ENCODE results near the gene KIF9.

KIF9 gene

GRCh38 chr3:47283193-47283537 lies 566 bp upstream of the KIF9 start:
- Histone ChIP-seq H3K18ac (ENCODE audit: low read length) (no peak overlapping the region), H3K9ac (ENCODE audit: low read length) (peak overlapping the region; percentile 88), H3K4me3 (ENCODE audit: low read depth, low read length) (peak overlapping the region; percentile 99), H2AK5ac (ENCODE audit: low read length) (no peak overlapping the region), H4K12ac (ENCODE audit: low read depth, low read length) (peak overlapping the region; percentile 73), H2BK12ac (ENCODE audit: low read length) (no peak overlapping the region), H3K23ac (ENCODE audit: low read length) (no peak overlapping the region), H3K27ac (ENCODE audit: low read depth, low read length) (peak overlapping the region; percentile 81), H4K91ac (ENCODE audit: low read depth, low read length) (peak overlapping the region; percentile 75), H2BK120ac (ENCODE audit: insufficient read depth, low read length, poor library complexity) (no peak overlapping the region), H3K4me1 (ENCODE audit: control insufficient read depth in 1 of 2, insufficient read depth in 2 of 2, low read length in 2 of 2) (peaks cover 9 to 10% of the 10 kb centered on the region in 2 experiments), H3K9me3 (ENCODE audit: insufficient read depth, low read depth, low read length) (no peaks in the 10 kb centered on the region), H2AFZ (ENCODE audit: insufficient read depth, low read length, poor library complexity) (peak overlapping the region; percentile 87), H4K8ac (ENCODE audit: low read depth, low read length) (peak overlapping the region; percentile 88), H3K27me3 (ENCODE audit: insufficient read depth, low read length) (no peaks in the 10 kb centered on the region), H3K79me1 (ENCODE audit: low read length) (peaks cover 7% of the 10 kb centered on the region), H3K4ac (ENCODE audit: low read depth, low read length) (peak overlapping the region; percentile 53), H3K79me2 (ENCODE audit: control insufficient read depth, insufficient read depth, low read length, poor library complexity) (peaks cover 8% of the 10 kb centered on the region), H3K14ac (ENCODE audit: low read length) (peak overlapping the region; percentile 91), H3K36me3 (ENCODE audit: control insufficient read depth in 1 of 2, insufficient read depth in 2 of 2, low read length in 2 of 2) (peaks cover 0 to 3% of the 10 kb centered on the region in 2 experiments), H3K4me2 (ENCODE audit: low read length) (peak overlapping the region; percentile 79), H2BK5ac (ENCODE audit: low read depth, low read length, poor library complexity) (peak overlapping the region; percentile 71)
- WGBS (ENCODE audit: extremely low coverage, insufficient coverage, insufficient read length), result no CpG with 5 or more reads among the region's 10 CpGs
- DNase-seq, result peak in 1 of 2 donors; percentile 29

DNA sequence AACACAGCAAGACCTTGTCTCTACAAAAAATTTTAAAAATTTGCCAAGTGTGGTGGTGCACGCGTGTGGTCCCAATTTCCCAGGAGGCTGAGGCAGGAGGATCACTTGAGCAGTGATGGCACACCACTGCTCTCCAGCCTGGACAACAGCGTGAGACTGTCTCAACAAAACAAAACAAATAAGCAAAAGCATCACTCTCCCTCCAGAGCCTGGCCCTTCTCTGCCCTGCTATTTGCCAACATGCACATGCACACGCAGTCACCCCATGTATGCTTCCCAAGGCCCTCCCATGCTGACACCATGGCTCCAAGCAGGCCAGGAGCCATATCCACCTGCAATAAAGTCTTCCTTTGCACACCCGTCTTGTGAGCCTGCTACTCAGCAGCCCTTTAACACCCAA lies 2.1 kb downstream of the KIF9 start:
- Histone ChIP-seq H2AFZ (ENCODE audit: insufficient read depth, low read length, poor library complexity) (no peak overlapping the region), H2BK120ac (ENCODE audit: insufficient read depth, low read length, poor library complexity) (no peak overlapping the region), H3K36me3 (ENCODE audit: control insufficient read depth in 1 of 2, insufficient read depth in 2 of 2, low read length in 2 of 2) (no peaks in the 10 kb centered on the region), H2BK5ac (ENCODE audit: low read depth, low read length, poor library complexity) (no peak overlapping the region), H3K9me3 (ENCODE audit: insufficient read depth, low read depth, low read length) (no peaks in the 10 kb centered on the region), H3K18ac (ENCODE audit: low read length) (no peak overlapping the region), H4K8ac (ENCODE audit: low read depth, low read length) (no peak overlapping the region), H3K23ac (ENCODE audit: low read length) (no peak overlapping the region), H3K4me3 (ENCODE audit: low read depth, low read length) (no peak overlapping the region), H3K4me1 (ENCODE audit: control insufficient read depth in 1 of 2, insufficient read depth in 2 of 2, low read length in 2 of 2) (peaks cover 9 to 10% of the 10 kb centered on the region in 2 experiments), H3K4me2 (ENCODE audit: low read length) (no peak overlapping the region), H3K79me1 (ENCODE audit: low read length) (peaks cover 7% of the 10 kb centered on the region), H4K91ac (ENCODE audit: low read depth, low read length) (no peak overlapping the region), H3K14ac (ENCODE audit: low read length) (no peak overlapping the region), H3K9ac (ENCODE audit: low read length) (no peak overlapping the region), H4K12ac (ENCODE audit: low read depth, low read length) (no peak overlapping the region), H3K79me2 (ENCODE audit: control insufficient read depth, insufficient read depth, low read length, poor library complexity) (peaks cover 8% of the 10 kb centered on the region), H3K27ac (ENCODE audit: low read depth, low read length) (no peak overlapping the region), H3K27me3 (ENCODE audit: insufficient read depth, low read length) (no peaks in the 10 kb centered on the region), H2AK5ac (ENCODE audit: low read length) (no peak overlapping the region), H3K4ac (ENCODE audit: low read depth, low read length) (no peak overlapping the region), H2BK12ac (ENCODE audit: low read length) (no peak overlapping the region)
- DNase-seq, result no peak
- no CpG with 5 or more reads among the region's 5 CpGs for WGBS (ENCODE audit: extremely low coverage, insufficient coverage, insufficient read length)

- Histone ChIP-seq H3K4me3 (ENCODE audit: low read depth, low read length) (no peak overlapping the region), H3K9me3 (ENCODE audit: insufficient read depth, low read depth, low read length) (no peaks in the 10 kb centered on the region), H2BK120ac (ENCODE audit: insufficient read depth, low read length, poor library complexity) (no peak overlapping the region), H3K79me1 (ENCODE audit: low read length) (no peaks in the 10 kb centered on the region), H3K27ac (ENCODE audit: low read depth, low read length) (no peak overlapping the region), H3K4ac (ENCODE audit: low read depth, low read length) (no peak overlapping the region), H3K27me3 (ENCODE audit: insufficient read depth, low read length) (no peaks in the 10 kb centered on the region), H3K9ac (ENCODE audit: low read length) (no peak overlapping the region), H2BK5ac (ENCODE audit: low read depth, low read length, poor library complexity) (no peak overlapping the region), H3K4me2 (ENCODE audit: low read length) (no peak overlapping the region), H4K91ac (ENCODE audit: low read depth, low read length) (no peak overlapping the region), H3K18ac (ENCODE audit: low read length) (no peak overlapping the region), H4K8ac (ENCODE audit: low read depth, low read length) (no peak overlapping the region), H2AK5ac (ENCODE audit: low read length) (no peak overlapping the region), H2AFZ (ENCODE audit: insufficient read depth, low read length, poor library complexity) (no peak overlapping the region), H3K23ac (ENCODE audit: low read length) (no peak overlapping the region), H3K4me1 (ENCODE audit: control insufficient read depth in 1 of 2, insufficient read depth in 2 of 2, low read length in 2 of 2) (peaks cover 0 to 3% of the 10 kb centered on the region in 2 experiments), H3K79me2 (ENCODE audit: control insufficient read depth, insufficient read depth, low read length, poor library complexity) (no peaks in the 10 kb centered on the region), H2BK12ac (ENCODE audit: low read length) (no peak overlapping the region), H3K36me3 (ENCODE audit: control insufficient read depth in 1 of 2, insufficient read depth in 2 of 2, low read length in 2 of 2) (no peaks in the 10 kb centered on the region), H4K12ac (ENCODE audit: low read depth, low read length) (no peak overlapping the region), H3K14ac (ENCODE audit: low read length) (no peak overlapping the region)
- DNase-seq, result no peak
- no CpG with 5 or more reads among the region's 4 CpGs for WGBS (ENCODE audit: extremely low coverage, insufficient coverage, insufficient read length)
Measured at GRCh38 chr3:47276558-47276957, 6.0 kb downstream of the KIF9 start.

GRCh38 chr3:47274652-47275051 lies 7.9 kb downstream of the KIF9 start:
- Histone ChIP-seq H3K4me1 (ENCODE audit: control insufficient read depth in 1 of 2, insufficient read depth in 2 of 2, low read length in 2 of 2) (no peaks in the 10 kb centered on the region), H3K23ac (ENCODE audit: low read length) (no peak overlapping the region), H3K36me3 (ENCODE audit: control insufficient read depth in 1 of 2, insufficient read depth in 2 of 2, low read length in 2 of 2) (no peaks in the 10 kb centered on the region), H2BK12ac (ENCODE audit: low read length) (no peak overlapping the region), H2AFZ (ENCODE audit: insufficient read depth, low read length, poor library complexity) (no peak overlapping the region), H4K12ac (ENCODE audit: low read depth, low read length) (no peak overlapping the region), H3K4me2 (ENCODE audit: low read length) (no peak overlapping the region), H3K18ac (ENCODE audit: low read length) (no peak overlapping the region), H3K4me3 (ENCODE audit: low read depth, low read length) (no peak overlapping the region), H2BK120ac (ENCODE audit: insufficient read depth, low read length, poor library complexity) (no peak overlapping the region), H3K79me2 (ENCODE audit: control insufficient read depth, insufficient read depth, low read length, poor library complexity) (no peaks in the 10 kb centered on the region), H3K14ac (ENCODE audit: low read length) (no peak overlapping the region), H4K91ac (ENCODE audit: low read depth, low read length) (no peak overlapping the region), H4K8ac (ENCODE audit: low read depth, low read length) (no peak overlapping the region), H2AK5ac (ENCODE audit: low read length) (no peak overlapping the region), H3K79me1 (ENCODE audit: low read length) (no peaks in the 10 kb centered on the region), H3K27ac (ENCODE audit: low read depth, low read length) (no peak overlapping the region), H3K9me3 (ENCODE audit: insufficient read depth, low read depth, low read length) (no peaks in the 10 kb centered on the region), H2BK5ac (ENCODE audit: low read depth, low read length, poor library complexity) (no peak overlapping the region), H3K9ac (ENCODE audit: low read length) (no peak overlapping the region), H3K27me3 (ENCODE audit: insufficient read depth, low read length) (no peaks in the 10 kb centered on the region), H3K4ac (ENCODE audit: low read depth, low read length) (no peak overlapping the region)
- WGBS (ENCODE audit: extremely low coverage, insufficient coverage, insufficient read length), result no CpG with 5 or more reads among the region's 2 CpGs
- no peak for DNase-seq

Measured in trophoblast cell (in vitro differentiated cells and primary cell).